ENCODE measurements around the gene CATSPER3. TPM values are rescaled to one million over a fixed set of nuclear protein-coding genes. Genes with fewer than 3 reads are reported as not detected.

The CATSPER3 gene
- total RNA-seq, 1 experiment from 2014 or later, result 0.50 TPM

DNA sequence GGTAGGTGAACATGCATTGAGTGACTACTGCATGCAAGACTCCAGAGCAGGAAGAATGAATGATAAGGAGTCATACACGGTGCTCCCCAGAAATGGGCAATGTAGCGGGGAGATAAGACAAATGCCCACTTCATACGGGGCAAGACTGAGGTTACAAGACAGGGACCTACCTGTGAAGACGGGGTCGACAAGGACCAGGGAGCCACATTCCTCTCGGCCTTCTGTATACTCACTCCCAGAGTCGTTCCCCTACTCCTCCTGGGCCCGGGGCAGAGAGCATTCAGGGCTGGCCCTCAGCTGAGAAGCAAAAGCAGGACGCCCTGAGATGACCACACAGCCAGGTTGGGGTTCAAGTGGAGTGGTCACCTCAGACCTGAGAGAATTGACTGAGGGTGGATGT lies 39.6 kb downstream of the CATSPER3 start:
- no peak overlapping the region for H2BK15ac ChIP-seq (ENCODE audit: low read depth, low read length)
- H2BK120ac ChIP-seq (ENCODE audit: low read depth, low read length, poor library complexity, severe bottlenecking), result no peak overlapping the region
- no peaks in the 10 kb centered on the region for H3K79me2 ChIP-seq (ENCODE audit: insufficient read depth, low read length)
- no peak overlapping the region for H4K8ac ChIP-seq (replicated peaks; ENCODE audit: insufficient read length, low read depth, low read length)
- H3K4me2 ChIP-seq (ENCODE audit: insufficient read depth, insufficient read length, low read length), result no peak overlapping the region
- Mint-ChIP-seq H3K4me3 (no peak overlapping the region), H3K4me1 (no peaks in the 10 kb centered on the region), H3K27ac (no peak overlapping the region), H3K36me3 (ENCODE audit: insufficient read depth in 1 of 3, low read depth in 3 of 3) (no peaks in the 10 kb centered on the region; a peak in 1 of 7 replicates), H3K27me3 (ENCODE audit: low read depth) (peaks cover 23% of the 10 kb centered on the region), H3K9me3 (no peaks in the 10 kb centered on the region)
- TF ChIP-seq, protein P1, sequence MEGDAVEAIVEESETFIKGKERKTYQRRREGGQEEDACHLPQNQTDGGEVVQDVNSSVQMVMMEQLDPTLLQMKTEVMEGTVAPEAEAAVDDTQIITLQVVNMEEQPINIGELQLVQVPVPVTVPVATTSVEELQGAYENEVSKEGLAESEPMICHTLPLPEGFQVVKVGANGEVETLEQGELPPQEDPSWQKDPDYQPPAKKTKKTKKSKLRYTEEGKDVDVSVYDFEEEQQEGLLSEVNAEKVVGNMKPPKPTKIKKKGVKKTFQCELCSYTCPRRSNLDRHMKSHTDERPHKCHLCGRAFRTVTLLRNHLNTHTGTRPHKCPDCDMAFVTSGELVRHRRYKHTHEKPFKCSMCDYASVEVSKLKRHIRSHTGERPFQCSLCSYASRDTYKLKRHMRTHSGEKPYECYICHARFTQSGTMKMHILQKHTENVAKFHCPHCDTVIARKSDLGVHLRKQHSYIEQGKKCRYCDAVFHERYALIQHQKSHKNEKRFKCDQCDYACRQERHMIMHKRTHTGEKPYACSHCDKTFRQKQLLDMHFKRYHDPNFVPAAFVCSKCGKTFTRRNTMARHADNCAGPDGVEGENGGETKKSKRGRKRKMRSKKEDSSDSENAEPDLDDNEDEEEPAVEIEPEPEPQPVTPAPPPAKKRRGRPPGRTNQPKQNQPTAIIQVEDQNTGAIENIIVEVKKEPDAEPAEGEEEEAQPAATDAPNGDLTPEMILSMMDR (conservative IDR thresholded peaks at IDR 0.05), result no peak
- H3K4ac ChIP-seq (ENCODE audit: low read depth, low read length), result no peak overlapping the region
- H4K20me1 ChIP-seq (ENCODE audit: control insufficient read depth, insufficient read depth, insufficient read length), result no peaks in the 10 kb centered on the region
- H2AFZ ChIP-seq (ENCODE audit: low read length), result no peak overlapping the region
- H2BK5ac ChIP-seq (ENCODE audit: insufficient read length, low read length), result no peak overlapping the region
- no peak overlapping the region for H4K91ac ChIP-seq (ENCODE audit: insufficient read length, low read depth, low read length)
- no peak overlapping the region for H3K23ac ChIP-seq (ENCODE audit: insufficient read length, low read depth, low read length)
- no CpG with 5 or more reads among the region's 9 CpGs for WGBS (ENCODE audit: extremely low coverage, insufficient read length, low lambda C conversion rate)
- no peak overlapping the region for H2BK20ac ChIP-seq (ENCODE audit: low read depth, low read length, poor library complexity, severe bottlenecking)
- H3T11ph ChIP-seq (ENCODE audit: low read length), result no peak overlapping the region
- no peak overlapping the region for H4K5ac ChIP-seq (ENCODE audit: insufficient read length, low read depth, low read length)
- H3K4me1 ChIP-seq (ENCODE audit: insufficient read depth, low read length), result no peaks in the 10 kb centered on the region; the same call in 1 of the 2 replicates
- no peaks in the 10 kb centered on the region for H3K79me1 ChIP-seq (ENCODE audit: insufficient read depth, low read depth, low read length, poor library complexity, severe bottlenecking)
- H3K18ac ChIP-seq (ENCODE audit: insufficient read length, low read depth, low read length), result no peak overlapping the region
- no peak overlapping the region for H2BK12ac ChIP-seq (ENCODE audit: insufficient read length, low read depth, low read length)
- no peak overlapping the region for H3K27ac ChIP-seq (ENCODE audit: insufficient read length, low read depth, low read length)
- H3K9ac ChIP-seq (ENCODE audit: extremely low read depth, insufficient read length, low read length), result no peak overlapping the region
- no peak overlapping the region for H3K14ac ChIP-seq (ENCODE audit: insufficient read depth, low read length)
- no peak for DNase-seq
- H3K27me3 ChIP-seq (ENCODE audit: insufficient read depth, low read length), result no peaks in the 10 kb centered on the region
- no peaks in the 10 kb centered on the region for H3K9me3 ChIP-seq (ENCODE audit: control insufficient read depth, low read depth, low read length)
- no peaks in the 10 kb centered on the region for H3K23me2 ChIP-seq (ENCODE audit: insufficient read length, low read depth, low read length, poor library complexity, severe bottlenecking)
- no peak overlapping the region for H3K56ac ChIP-seq (ENCODE audit: insufficient read length, low read depth, low read length)
- H2AK5ac ChIP-seq (ENCODE audit: insufficient read length, low read length), result no peak overlapping the region

Measured in H9 (cell line).